IMR-90 (cell line): Measurements from ENCODE around the gene CENPX. TPM values are rescaled to one million over a fixed set of nuclear protein-coding genes. Genes with fewer than 3 reads are reported as not detected.

ENCODE experiments used
- ATAC-seq: fragments of 200-7000 bp; cut with Tn5 transposase; 2 replicates; pipeline ENCODE4 v1.9.1; 2020; ENCODE audit warnings: low read depth, mild to moderate bottlenecking, moderate library complexity
- BruUV-seq: library from RNA; stranded (reverse); fragments of 400-500 nt; replicated peaks from 2 replicates; lab custom pipeline; 2021; lab: Mats Ljungman, UMichigan
- CTCF ChIA-PET: fragments of 300-600 bp; formaldehyde crosslinking; extraction: SDS; loops from one replicate; lab custom pipeline; 2021; ENCODE audit warnings: antibody characterized with exemption; lab: Yijun Ruan, JAX
- POLR2A ChIA-PET: fragments of 300-600 bp; sonication (Branson Sonifier 250); formaldehyde crosslinking; loops from one replicate; lab custom pipeline; 2022; ENCODE audit warnings: antibody characterized with exemption; ENCODE audit not compliant: unreplicated experiment; lab: Charles Lee
- DNase-seq: peaks from one replicate; pipeline ENCODE4 v3.0.0; 2013
- H2AFZ ChIP-seq: replicated peaks from 2 replicates; pipeline ENCODE3; 2013; ENCODE audit warnings: low read length, mild to moderate bottlenecking; ENCODE audit not compliant: poor library complexity
- H2AK5ac ChIP-seq: 2 replicates; pipeline ENCODE4 v1.6.1; 2013; ENCODE audit warnings: low read depth, low read length, inconsistent platforms
- H2AK9ac ChIP-seq: replicated peaks from 2 replicates; pipeline ENCODE3; 2013; ENCODE audit warnings: mild to moderate bottlenecking, low read depth, low read length, moderate library complexity; ENCODE audit not compliant: poor library complexity
- H2BK120ac ChIP-seq: 2 replicates; pipeline ENCODE4 v1.6.1; 2013; ENCODE audit warnings: low read depth, low read length, inconsistent platforms
- H2BK15ac ChIP-seq: 3 replicates; pipeline ENCODE4 v1.6.1; 2013; ENCODE audit warnings: low read depth, low read length, inconsistent platforms
- H2BK20ac ChIP-seq: 2 replicates; pipeline ENCODE4 v1.6.1; 2013; ENCODE audit warnings: low read depth, mild to moderate bottlenecking, inconsistent platforms, low read length, moderate library complexity
- H2BK5ac ChIP-seq: 2 replicates; pipeline ENCODE4 v1.6.1; 2013; ENCODE audit warnings: mild to moderate bottlenecking, low read depth, low read length, inconsistent platforms; ENCODE audit not compliant: poor library complexity, severe bottlenecking
- H3K14ac ChIP-seq: replicated peaks from 2 replicates; pipeline ENCODE4 v1.6.1; 2013; ENCODE audit warnings: low read depth, low read length, inconsistent platforms
- H3K18ac ChIP-seq: 2 replicates; pipeline ENCODE4 v1.6.1; 2013; ENCODE audit warnings: low read depth, low read length, control low read depth
- H3K23ac ChIP-seq: 2 replicates; pipeline ENCODE4 v1.6.1; 2013; ENCODE audit warnings: low read depth, low read length, inconsistent platforms
- H3K27ac ChIP-seq: 2 replicates; pipeline ENCODE4 v1.5.1; 2013; ENCODE audit warnings: mild to moderate bottlenecking, control low read depth, low read length; ENCODE audit not compliant: insufficient read depth
- H3K27me3 ChIP-seq: 2 replicates; pipeline ENCODE4 v1.6.1; 2013; ENCODE audit warnings: low read length; ENCODE audit not compliant: control insufficient read depth, insufficient read depth
- H3K36me3 ChIP-seq: 2 replicates; pipeline ENCODE4 v1.6.1; 2013; ENCODE audit warnings: low read length, mixed read lengths; ENCODE audit not compliant: control insufficient read depth, insufficient read depth
- H3K4ac ChIP-seq: 2 replicates; pipeline ENCODE4 v1.6.1; 2013; ENCODE audit warnings: low read depth, low read length, inconsistent platforms
- H3K4me1 ChIP-seq: 2 replicates; pipeline ENCODE4 v1.6.1; 2013; ENCODE audit warnings: low read length, mixed read lengths; ENCODE audit not compliant: control insufficient read depth, insufficient read depth
- H3K4me2 ChIP-seq: 2 replicates; pipeline ENCODE4 v1.6.1; 2013; ENCODE audit warnings: low read depth, mild to moderate bottlenecking, control low read depth, low read length, moderate library complexity
- H3K4me3 ChIP-seq: 2 replicates; pipeline ENCODE4 v1.5.1; 2013; ENCODE audit warnings: low read depth, mild to moderate bottlenecking, control low read depth, low read length, moderate library complexity; ENCODE audit not compliant: insufficient read depth
- H3K56ac ChIP-seq: 2 replicates; pipeline ENCODE4 v1.6.1; 2013; ENCODE audit warnings: low read length, inconsistent platforms; ENCODE audit not compliant: insufficient read depth; ENCODE audit errors: extremely low read depth
- H3K79me1 ChIP-seq, 2 experiments: 2 replicates each; pipeline ENCODE4 v1.6.1; 2013; ENCODE audit warnings: low read length in 2 of 2, inconsistent platforms in 1 of 2, low read depth in 1 of 2
- H3K9ac ChIP-seq: 2 replicates; pipeline ENCODE4 v1.6.1; 2013; ENCODE audit warnings: low read depth, low read length, control low read depth
- H3K9me1 ChIP-seq: 2 replicates; pipeline ENCODE4 v1.6.1; 2013; ENCODE audit warnings: low read length, inconsistent platforms; ENCODE audit not compliant: insufficient read depth
- H3K9me3 ChIP-seq: 2 replicates; pipeline ENCODE4 v1.6.1; 2013; ENCODE audit warnings: low read length; ENCODE audit not compliant: control insufficient read depth, insufficient read depth
- H4K20me1 ChIP-seq: 2 replicates; pipeline ENCODE4 v1.6.1; 2013; ENCODE audit warnings: low read length, inconsistent platforms; ENCODE audit not compliant: insufficient read depth
- H4K5ac ChIP-seq: 2 replicates; pipeline ENCODE4 v1.6.1; 2013; ENCODE audit warnings: mild to moderate bottlenecking, low read depth, low read length, control low read depth
- H4K8ac ChIP-seq, 2 experiments: 2 replicates each; pipeline ENCODE4 v1.6.1; 2013; ENCODE audit warnings: low read depth in 2 of 2, low read length in 2 of 2, control low read depth in 1 of 2, inconsistent platforms in 1 of 2
- H4K91ac ChIP-seq: 2 replicates; pipeline ENCODE4 v1.6.1; 2013; ENCODE audit warnings: low read depth, low read length, inconsistent platforms; ENCODE audit not compliant: insufficient read depth
- BHLHE40 ChIP-seq: fragments of 150-350 bp; IDR thresholded peaks from 2 replicates; pipeline ENCODE4 v1.6.1; 2016; ENCODE audit warnings: mild to moderate bottlenecking, low read depth, low read length
- CEBPB ChIP-seq: IDR thresholded peaks from 2 replicates; pipeline ENCODE4 v1.6.1; 2012; ENCODE audit warnings: low read depth, low read length, improper control_type of control experiment
- CHD1 ChIP-seq: IDR thresholded peaks from 2 replicates; pipeline ENCODE4 v1.6.1; 2012; ENCODE audit warnings: low read depth, low read length, improper control_type of control experiment
- CTCF ChIP-seq: conservative IDR thresholded peaks from 2 replicates; pipeline ENCODE4 v1.5.1; 2012; ENCODE audit warnings: mild to moderate bottlenecking, low read depth, low read length, improper control_type of control experiment
- ELK1 ChIP-seq: fragments of 150-350 bp; IDR thresholded peaks from 2 replicates; pipeline ENCODE4 v1.6.1; 2016; ENCODE audit warnings: low read depth, mild to moderate bottlenecking, low read length, moderate library complexity, borderline replicate concordance
- FOS ChIP-seq: fragments of 150-350 bp; IDR thresholded peaks from 2 replicates; pipeline ENCODE4 v1.6.1; 2016; ENCODE audit warnings: low read depth, low read length
- MAFK ChIP-seq: IDR thresholded peaks from 2 replicates; pipeline ENCODE4 v1.6.1; 2012; ENCODE audit warnings: low read depth, low read length, improper control_type of control experiment
- MAZ ChIP-seq: IDR thresholded peaks from 2 replicates; pipeline ENCODE4 v1.6.1; 2012; ENCODE audit warnings: low read depth, mild to moderate bottlenecking, low read length, improper control_type of control experiment, moderate library complexity, borderline replicate concordance
- POLR2A ChIP-seq: IDR thresholded peaks from 2 replicates; pipeline ENCODE4 v1.6.1; 2012; ENCODE audit warnings: mild to moderate bottlenecking, low read depth, low read length
- RAD21 ChIP-seq: IDR thresholded peaks from 2 replicates; pipeline ENCODE4 v1.6.1; 2012; ENCODE audit warnings: low read length, improper control_type of control experiment
- RFX5 ChIP-seq: IDR thresholded peaks from 2 replicates; pipeline ENCODE4 v1.8.0; 2012; ENCODE audit warnings: low read depth, mild to moderate bottlenecking, low read length, moderate library complexity
- SMC3 ChIP-seq: fragments of 150-350 bp; IDR thresholded peaks from 2 replicates; pipeline ENCODE4 v1.6.1; 2016; ENCODE audit warnings: low read depth, mild to moderate bottlenecking, antibody characterized with exemption, low read length, moderate library complexity
- WGBS, 2 experiments: methylation state at CpG; one replicate each; pipeline versions ENCODE4 v1.1.5 to v1.1.7; 2013; ENCODE audit warnings: missing lambda C conversion rate in 2 of 2; ENCODE audit not compliant: insufficient read length in 1 of 2; ENCODE audit errors: extremely low coverage in 2 of 2; 5-methylcytosine and 5-hydroxymethylcytosine counted together
- dilution Hi-C: fragments of 300-500 bp; cut with HindIII; formaldehyde crosslinking; loops from one replicate; pipeline ENCODE4 v1.14.3; 2018; ENCODE audit warnings: low sequenced_read_pairs; ENCODE audit not compliant: unreplicated experiment
- in situ Hi-C: fragments of 300-500 bp; cut with MboI; formaldehyde crosslinking; loops from 3 replicates; pipeline ENCODE4 v1.14.3; 2019; ENCODE audit warnings: low sequenced_read_pairs, inconsistent platforms, mixed read lengths
- intact Hi-C: fragments of 100-400 bp; cut with micrococcal nuclease; formaldehyde crosslinking; loops from 2 replicates; pipeline ENCODE4 v1.10.0; 2022
- polyA plus RNA-seq, 3 experiments: library from polyadenylated mRNA; depleted of rRNA; stranded (reverse); fragments of >200 nt; gene quantifications; 2 replicates each; pipeline ENCODE4 v1.2.3, GENCODE V29; 2012; ENCODE audit warnings: low replicate concordance in 1 of 3
- total RNA-seq: library from RNA; depleted of rRNA; stranded (reverse); fragments of >200 nt; gene quantifications from 2 replicates; pipeline ENCODE4 v1.2.3, GENCODE V29; 2012

The CENPX gene
- total and polyA plus RNA-seq, 2 of the 4 experiments (the other 2 are of a cell fraction), result 44.8 to 86.8 TPM

DNA sequence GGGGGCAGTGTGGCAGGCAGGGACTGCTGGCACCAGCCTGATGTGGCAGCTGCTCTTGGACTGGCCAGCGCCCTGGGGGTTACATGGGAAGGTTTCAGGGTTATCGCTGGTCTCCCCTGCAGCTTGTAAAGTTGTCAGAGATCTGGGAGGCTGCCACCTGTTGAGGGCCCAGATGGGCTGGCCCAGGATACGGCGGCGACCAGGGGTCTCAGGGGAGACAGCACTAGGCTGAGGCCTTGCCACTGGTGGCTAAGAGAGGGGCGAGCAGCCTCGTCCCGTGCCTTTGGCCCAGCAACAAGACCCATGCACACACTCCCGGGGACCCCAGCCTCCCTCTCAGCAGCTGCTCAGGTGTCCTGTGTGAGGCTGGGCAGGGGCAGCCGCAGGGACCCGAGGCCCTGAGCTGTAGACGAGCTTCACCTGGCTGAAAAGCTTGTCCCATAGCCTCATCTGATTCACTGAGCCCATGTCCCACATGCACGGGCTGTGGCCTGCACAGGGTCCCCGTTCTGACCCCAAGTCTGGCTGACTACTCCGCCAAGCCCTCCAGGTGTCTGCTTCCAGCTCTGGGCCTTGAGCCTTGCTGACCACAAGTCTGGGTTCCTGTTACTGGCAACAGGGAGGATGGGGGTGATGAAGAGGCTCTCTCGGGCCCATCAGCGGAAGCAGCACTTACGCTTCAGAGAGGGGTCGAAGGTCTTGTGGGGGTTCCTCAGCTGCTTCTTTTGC, 36.8 kb upstream of the CENPX start:
- Histone ChIP-seq H2AFZ (no peak overlapping the region), H3K56ac (no peak overlapping the region), H3K9me3 (no peaks in the 10 kb centered on the region), H3K9ac (no peak overlapping the region), H3K14ac (no peak overlapping the region), H2BK15ac (no peak overlapping the region), H2BK120ac (no peak overlapping the region), H3K4ac (no peak overlapping the region), H4K20me1 (no peaks in the 10 kb centered on the region; the same call in none of the 2 replicates), H2BK5ac (no peak overlapping the region), H3K4me3 (no peak overlapping the region), H2AK9ac (no peak overlapping the region), H2BK20ac (no peak overlapping the region), H3K27ac (no peak overlapping the region), H3K9me1 (no peaks in the 10 kb centered on the region), H3K4me1 (no peaks in the 10 kb centered on the region; the same call in 1 of the 2 replicates), H3K27me3 (no peaks in the 10 kb centered on the region), H3K79me1 (peaks cover 11 to 24% of the 10 kb centered on the region in 2 experiments; a peak in 3 of 4 replicates), H4K91ac (no peak overlapping the region), H4K5ac (no peak overlapping the region), H4K8ac (no peak overlapping the region), H3K23ac (no peak overlapping the region), H3K4me2 (no peak overlapping the region), H3K18ac (no peak overlapping the region), H2AK5ac (no peak overlapping the region), H3K36me3 (peaks cover 81% of the 10 kb centered on the region)
- intact Hi-C loops (no loop called here), in situ Hi-C loops (no loop called here), dilution Hi-C loops (no loop called here)
- ChIA-PET POLR2A (interaction anchor here (1.3 kb wide), 1 partner anchor 8 kb away, joined by 3 read pairs; no protein-coding TSS in a partner anchor), CTCF (no interaction called here)
- no peak for ATAC-seq
- DNase-seq, result no peak
- WGBS, 2 experiments, result 88% methylated on average over 15 of the region's 19 CpGs; no CpG with 5 or more reads in 1 of the 2 experiments
- TF ChIP-seq POLR2A (no peak), CEBPB (no peak), MAFK (no peak), CHD1 (no peak), FOS (no peak), RAD21 (no peak), CTCF (no peak), MAZ (no peak), BHLHE40 (no peak), RFX5 (no peak), SMC3 (no peak), ELK1 (no peak)
- BruUV-seq, result no TSS peak
